Smooth muscle cell (in vitro differentiated cells): Measurements from ENCODE around the gene TEX11. TPM values are rescaled to one million over a fixed set of nuclear protein-coding genes. Genes with fewer than 3 reads are reported as not detected.

Experiments used
- DNase-seq: peaks from one replicate; lab custom pipeline; 2025; ENCODE audit not compliant: unreplicated experiment; lab: John Stamatoyannopoulos, UW
- H2AFZ ChIP-seq: fragments of 200-600 bp; sonication (generic); 2 replicates; pipeline ENCODE4 v1.6.0; 2016; ENCODE audit warnings: antibody characterized with exemption, low read depth, mild to moderate bottlenecking
- H3F3A ChIP-seq: fragments of 200-600 bp; sonication (generic); 2 replicates; pipeline ENCODE4 v1.6.0; 2017; ENCODE audit warnings: antibody characterized with exemption, low read depth
- H3K27ac ChIP-seq: fragments of 200-600 bp; sonication (generic); 2 replicates; pipeline ENCODE4 v1.5.1; 2016; ENCODE audit warnings: low read depth, mild to moderate bottlenecking
- H3K27me3 ChIP-seq: fragments of 200-600 bp; sonication (generic); 2 replicates; pipeline ENCODE4 v1.6.1; 2016; ENCODE audit warnings: low read depth, mild to moderate bottlenecking
- H3K36me3 ChIP-seq: fragments of 200-600 bp; sonication (generic); 2 replicates; pipeline ENCODE4 v1.5.1; 2016; ENCODE audit warnings: low read depth
- H3K4me1 ChIP-seq: fragments of 200-600 bp; sonication (generic); 2 replicates; pipeline ENCODE4 v1.5.1; 2016; ENCODE audit warnings: low read depth
- H3K4me2 ChIP-seq: fragments of 200-600 bp; sonication (generic); 2 replicates; pipeline ENCODE4 v1.6.0; 2016; ENCODE audit warnings: mild to moderate bottlenecking
- H3K4me3 ChIP-seq: fragments of 200-600 bp; sonication (generic); 2 replicates; pipeline ENCODE4 v1.5.1; 2016; ENCODE audit warnings: mild to moderate bottlenecking
- H3K79me2 ChIP-seq: fragments of 200-600 bp; sonication (generic); 2 replicates; pipeline ENCODE4 v1.6.0; 2016; ENCODE audit warnings: low read depth, mild to moderate bottlenecking
- H3K9ac ChIP-seq: fragments of 200-600 bp; sonication (generic); 2 replicates; pipeline ENCODE4 v1.6.0; 2016; ENCODE audit warnings: low read depth
- H3K9me3 ChIP-seq: fragments of 200-600 bp; sonication (generic); replicated peaks from 2 replicates; pipeline ENCODE4 v1.5.1; 2016; ENCODE audit warnings: low read depth
- H4K20me1 ChIP-seq: fragments of 200-600 bp; sonication (generic); 2 replicates; pipeline ENCODE4 v1.6.0; 2016; ENCODE audit warnings: low read depth
- CTCF ChIP-seq: fragments of 200-600 bp; sonication (generic); IDR thresholded peaks from 2 replicates; pipeline ENCODE4 v1.5.1; 2017; ENCODE audit warnings: borderline replicate concordance, mild to moderate bottlenecking, antibody characterized with exemption; ENCODE audit not compliant: insufficient read depth, poor library complexity, severe bottlenecking
- WGBS: methylation state at CpG from one replicate; pipeline ENCODE4 v1.1.7; 2016; ENCODE audit warnings: low lambda C conversion rate; 5-methylcytosine and 5-hydroxymethylcytosine counted together
- polyA plus RNA-seq: library from polyadenylated mRNA; unstranded; fragments of >200 nt; fragmentation: Nextera tagmentation; extraction: Ambion mirVana; gene quantifications from 2 replicates; pipeline ENCODE4 v1.2.1, GENCODE V29; 2016
- total RNA-seq: library from RNA; depleted of rRNA; stranded (reverse); fragments of >200 nt; gene quantifications from 2 replicates; pipeline ENCODE4 v1.2.3, GENCODE V29; 2014

The TEX11 gene
- total and polyA plus RNA-seq, 2 experiments from 2014 or later, result 0.40 to 1.2 TPM

- H3F3A ChIP-seq, result no peaks in the 10 kb centered on the region
- no peak overlapping the region for H3K4me2 ChIP-seq
- H3K36me3 ChIP-seq, result no peaks in the 10 kb centered on the region
- H3K27ac ChIP-seq, result no peak overlapping the region
- H3K9ac ChIP-seq, result no peak overlapping the region
- H3K4me3 ChIP-seq, result no peak overlapping the region
- no peaks in the 10 kb centered on the region for H4K20me1 ChIP-seq
- DNase-seq, result no peak
- no peaks in the 10 kb centered on the region for H3K27me3 ChIP-seq
- H3K4me1 ChIP-seq, result no peaks in the 10 kb centered on the region
- H2AFZ ChIP-seq, result no peak overlapping the region
- no peaks in the 10 kb centered on the region for H3K79me2 ChIP-seq
- 78% methylated on average over 6 of the region's 6 CpGs for WGBS
- H3K9me3 ChIP-seq, result no peaks in the 10 kb centered on the region
- TF ChIP-seq CTCF, result no peak
Observed at GRCh38 chrX:70504772-70505450, 403.6 kb downstream of the TEX11 start.

GRCh38 chrX:70500826-70501225, 407.7 kb downstream of the TEX11 start:
- 82% methylated on average over 4 of the region's 4 CpGs for WGBS
- H3K27me3 ChIP-seq, result no peaks in the 10 kb centered on the region
- no peaks in the 10 kb centered on the region for H3K9me3 ChIP-seq
- no peak overlapping the region for H3K27ac ChIP-seq
- H3K4me3 ChIP-seq, result no peak overlapping the region
- no peaks in the 10 kb centered on the region for H3K4me1 ChIP-seq
- no peak overlapping the region for H2AFZ ChIP-seq
- no peaks in the 10 kb centered on the region for H3F3A ChIP-seq
- TF ChIP-seq CTCF, result no peak
- no peaks in the 10 kb centered on the region for H4K20me1 ChIP-seq
- no peaks in the 10 kb centered on the region for H3K79me2 ChIP-seq
- H3K9ac ChIP-seq, result no peak overlapping the region
- H3K36me3 ChIP-seq, result no peaks in the 10 kb centered on the region
- DNase-seq, result no peak
- no peak overlapping the region for H3K4me2 ChIP-seq

DNA sequence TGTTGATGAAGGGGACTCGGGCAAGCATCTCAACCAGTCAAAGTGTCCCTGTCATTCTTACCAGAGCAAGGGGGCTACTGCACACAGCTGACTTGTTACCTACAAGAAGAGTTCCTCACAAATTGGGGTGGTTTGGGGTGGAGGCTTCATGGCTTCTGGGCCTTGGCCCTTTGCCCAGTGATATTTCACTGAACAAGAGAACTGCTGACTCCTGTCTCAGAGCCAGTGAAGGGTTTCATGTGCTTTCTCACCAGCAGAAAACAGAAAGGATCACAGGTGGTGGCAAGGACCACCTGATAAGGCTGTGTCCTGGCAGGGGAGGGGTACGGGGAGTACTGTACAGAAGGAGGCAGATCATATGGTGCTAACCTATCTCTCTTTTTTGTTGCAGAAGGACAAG, 410.4 kb downstream of the TEX11 start:
- no peak overlapping the region for H3K27ac ChIP-seq
- WGBS, result 82% methylated on average over 2 of the region's 2 CpGs
- no peaks in the 10 kb centered on the region for H3F3A ChIP-seq
- H3K4me1 ChIP-seq, result no peaks in the 10 kb centered on the region
- H3K4me3 ChIP-seq, result no peak overlapping the region
- H3K79me2 ChIP-seq, result no peaks in the 10 kb centered on the region
- no peaks in the 10 kb centered on the region for H4K20me1 ChIP-seq
- H3K4me2 ChIP-seq, result no peak overlapping the region
- H3K27me3 ChIP-seq, result no peaks in the 10 kb centered on the region
- H3K9me3 ChIP-seq, result no peaks in the 10 kb centered on the region
- H3K36me3 ChIP-seq, result no peaks in the 10 kb centered on the region
- no peak for TF ChIP-seq CTCF
- no peak for DNase-seq
- H3K9ac ChIP-seq, result no peak overlapping the region
- H2AFZ ChIP-seq, result no peak overlapping the region

DNA sequence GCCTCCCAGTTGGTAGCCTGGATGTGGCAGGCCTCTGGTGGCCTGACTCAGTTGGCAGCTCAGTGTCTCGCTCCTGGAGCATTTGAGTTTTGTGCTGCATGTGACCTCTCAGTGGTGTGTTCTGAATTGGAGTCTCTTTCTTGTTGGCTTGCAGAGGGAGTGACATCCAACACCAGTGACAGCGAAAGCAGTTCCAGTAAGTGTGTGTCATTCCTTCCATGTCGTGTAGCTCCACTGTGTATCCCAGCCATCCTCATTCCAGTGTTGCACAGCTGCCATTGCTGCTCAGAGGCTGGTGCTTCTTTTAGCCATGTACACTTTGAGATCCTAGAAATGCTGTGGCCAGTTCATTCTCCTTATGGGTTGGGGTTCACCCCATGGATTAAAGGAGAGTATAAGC, 411.5 kb downstream of the TEX11 start:
- H2AFZ ChIP-seq, result no peak overlapping the region
- no peak overlapping the region for H3K4me2 ChIP-seq
- H3K27ac ChIP-seq, result no peak overlapping the region
- H3K9ac ChIP-seq, result no peak overlapping the region
- no peaks in the 10 kb centered on the region for H3K79me2 ChIP-seq
- H4K20me1 ChIP-seq, result no peaks in the 10 kb centered on the region
- no peak overlapping the region for H3K4me3 ChIP-seq
- no peak for TF ChIP-seq CTCF
- 55% methylated on average over 3 of the region's 3 CpGs for WGBS
- H3K9me3 ChIP-seq, result no peaks in the 10 kb centered on the region
- no peaks in the 10 kb centered on the region for H3F3A ChIP-seq
- H3K4me1 ChIP-seq, result no peaks in the 10 kb centered on the region
- no peaks in the 10 kb centered on the region for H3K36me3 ChIP-seq
- H3K27me3 ChIP-seq, result no peaks in the 10 kb centered on the region
- DNase-seq, result no peak
